Endodermal cell (in vitro differentiated cells): ENCODE measurements around the gene SAMD5. TPM values are rescaled to one million over a fixed set of nuclear protein-coding genes. Genes with fewer than 3 reads are reported as not detected.

Experiments used
- DNase-seq: peaks from one replicate; pipeline ENCODE4 v3.0.0-alpha.2; 2017
- H3K27ac ChIP-seq: 2 replicates; pipeline ENCODE4 v1.5.1; 2013; ENCODE audit warnings: mild to moderate bottlenecking, low read depth, low read length, moderate library complexity
- H3K27me3 ChIP-seq: 2 replicates; pipeline ENCODE4 v1.6.1; 2013; ENCODE audit warnings: mild to moderate bottlenecking, low read length, moderate library complexity; ENCODE audit not compliant: insufficient read depth, control insufficient read depth, poor library complexity, severe bottlenecking
- H3K36me3 ChIP-seq: 2 replicates; pipeline ENCODE4 v1.7.0; 2013; ENCODE audit warnings: mild to moderate bottlenecking, low read length, moderate library complexity; ENCODE audit not compliant: control insufficient read depth, insufficient read depth
- H3K4me1 ChIP-seq: one replicate; pipeline ENCODE4 v1.7.0; 2013; ENCODE audit warnings: low read length; ENCODE audit not compliant: control insufficient read depth, insufficient read depth
- H3K4me3 ChIP-seq: 2 replicates; pipeline ENCODE4 v1.5.1; 2013; ENCODE audit warnings: mild to moderate bottlenecking, low read length, moderate library complexity
- H3K9ac ChIP-seq: 2 replicates; pipeline ENCODE4 v1.6.1; 2013; ENCODE audit warnings: mild to moderate bottlenecking, low read length, moderate library complexity; ENCODE audit not compliant: poor library complexity, severe bottlenecking; ENCODE audit errors: extremely low read depth
- H3K9me3 ChIP-seq: 2 replicates; pipeline ENCODE4 v1.6.1; 2013; ENCODE audit warnings: mild to moderate bottlenecking, low read length, moderate library complexity; ENCODE audit not compliant: control insufficient read depth
- H3K27ac Mint-ChIP-seq: 2 replicates; pipeline ENCODE4 v1.8.0; 2020; ENCODE audit warnings: mixed read lengths
- H3K27me3 Mint-ChIP-seq: 2 replicates; pipeline ENCODE4 v1.8.0; 2021; ENCODE audit warnings: mild to moderate bottlenecking, mixed read lengths; ENCODE audit not compliant: insufficient read depth
- H3K36me3 Mint-ChIP-seq: 2 replicates; pipeline ENCODE4 v1.8.0; 2020; ENCODE audit warnings: low read depth, mixed read lengths
- H3K4me1 Mint-ChIP-seq: 2 replicates; pipeline ENCODE4 v1.8.0; 2020; ENCODE audit warnings: mixed read lengths
- H3K4me3 Mint-ChIP-seq: 2 replicates; pipeline ENCODE4 v1.8.0; 2020; ENCODE audit warnings: mild to moderate bottlenecking, moderate library complexity, mixed read lengths
- H3K9me3 Mint-ChIP-seq: 2 replicates; pipeline ENCODE4 v1.8.0; 2020; ENCODE audit warnings: mild to moderate bottlenecking, mixed read lengths
- WGBS, 2 experiments: methylation state at CpG; one replicate each; pipeline versions ENCODE4 v1.1.5 to v1.1.7; 2013; ENCODE audit warnings: missing lambda C conversion rate in 2 of 2, mixed read lengths in 1 of 2; ENCODE audit not compliant: insufficient coverage in 1 of 2, insufficient read length in 1 of 2; 5-methylcytosine and 5-hydroxymethylcytosine counted together
- total RNA-seq, 2 donors: library from RNA; stranded (reverse); fragmentation: NEBNext Ultra II Directional in 1 of 2; extraction: Animal tissue kit (Norgen Biotek cat#: 25700) in 1 of 2; gene quantifications; 2 replicates in 1 of 2; 3 replicates in 1 of 2; pipeline ENCODE4 v1.2.1, GENCODE V29; 2021
- TF ChIP-seq, protein P1 (sequence below): fragments of 200-600 bp; sonication (generic); conservative IDR thresholded peaks from 2 replicates; pipeline ENCODE4 v1.5.0; 2021; ENCODE audit warnings: antibody characterized with exemption, mild to moderate bottlenecking

SAMD5 gene
- total RNA-seq, 2 donors from 2014 or later, result 0.69 to 0.99 TPM

DNA sequence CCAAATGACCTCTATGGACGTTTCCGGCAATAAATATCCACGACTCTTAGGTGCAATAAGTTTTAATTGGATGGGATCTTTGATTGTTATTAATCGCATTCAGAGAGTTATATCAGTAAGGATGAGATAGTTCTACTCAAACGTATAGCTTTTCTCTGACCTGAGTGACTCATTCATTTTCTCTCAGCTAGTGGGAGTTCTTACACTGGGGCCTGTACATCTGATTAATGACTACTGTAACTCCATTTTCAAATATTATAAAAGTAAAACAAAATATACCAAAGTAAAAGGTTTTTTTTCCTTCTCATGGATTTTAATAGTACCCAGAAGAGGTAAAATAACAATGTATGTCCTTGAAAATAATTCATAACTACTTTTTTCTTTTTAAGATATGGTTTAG, 41.1 kb upstream of the SAMD5 start:
- TF ChIP-seq, protein P1, sequence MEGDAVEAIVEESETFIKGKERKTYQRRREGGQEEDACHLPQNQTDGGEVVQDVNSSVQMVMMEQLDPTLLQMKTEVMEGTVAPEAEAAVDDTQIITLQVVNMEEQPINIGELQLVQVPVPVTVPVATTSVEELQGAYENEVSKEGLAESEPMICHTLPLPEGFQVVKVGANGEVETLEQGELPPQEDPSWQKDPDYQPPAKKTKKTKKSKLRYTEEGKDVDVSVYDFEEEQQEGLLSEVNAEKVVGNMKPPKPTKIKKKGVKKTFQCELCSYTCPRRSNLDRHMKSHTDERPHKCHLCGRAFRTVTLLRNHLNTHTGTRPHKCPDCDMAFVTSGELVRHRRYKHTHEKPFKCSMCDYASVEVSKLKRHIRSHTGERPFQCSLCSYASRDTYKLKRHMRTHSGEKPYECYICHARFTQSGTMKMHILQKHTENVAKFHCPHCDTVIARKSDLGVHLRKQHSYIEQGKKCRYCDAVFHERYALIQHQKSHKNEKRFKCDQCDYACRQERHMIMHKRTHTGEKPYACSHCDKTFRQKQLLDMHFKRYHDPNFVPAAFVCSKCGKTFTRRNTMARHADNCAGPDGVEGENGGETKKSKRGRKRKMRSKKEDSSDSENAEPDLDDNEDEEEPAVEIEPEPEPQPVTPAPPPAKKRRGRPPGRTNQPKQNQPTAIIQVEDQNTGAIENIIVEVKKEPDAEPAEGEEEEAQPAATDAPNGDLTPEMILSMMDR, result no peak
- 92 to 100% methylated on average over 4 to 5 of the region's 5 CpGs for WGBS, 2 experiments
- Histone ChIP-seq H3K9ac (no peak overlapping the region), H3K9me3 (peaks cover 1% of the 10 kb centered on the region), H3K27me3 (no peaks in the 10 kb centered on the region), H3K36me3 (no peaks in the 10 kb centered on the region), H3K4me3 (no peak overlapping the region), H3K27ac (no peak overlapping the region), H3K4me1 (no peaks in the 10 kb centered on the region)
- Mint-ChIP-seq H3K36me3 (no peaks in the 10 kb centered on the region), H3K4me1 (peaks cover 3% of the 10 kb centered on the region), H3K27ac (no peak overlapping the region), H3K4me3 (no peak overlapping the region), H3K27me3 (no peaks in the 10 kb centered on the region), H3K9me3 (peaks cover under 1% of the 10 kb centered on the region)
- no peak for DNase-seq

DNA sequence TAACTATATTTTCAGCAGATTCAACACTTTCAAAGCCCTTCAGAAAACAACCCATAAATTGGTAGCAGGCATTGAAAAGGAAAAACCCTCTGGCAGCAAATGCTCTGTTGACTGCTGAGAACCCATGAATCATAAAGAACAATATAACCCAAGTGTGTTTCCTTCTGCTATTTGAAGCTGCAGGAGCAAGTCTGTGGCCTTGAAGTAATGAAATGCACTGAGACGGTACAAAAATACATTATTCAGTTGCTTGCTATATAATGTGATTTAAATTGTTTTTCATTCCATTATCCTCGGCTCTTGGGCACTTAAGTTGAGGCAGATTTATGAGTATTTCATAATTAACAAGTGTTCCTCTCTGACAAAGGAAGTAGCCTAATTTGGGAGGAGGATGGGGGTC, 40.6 kb upstream of the SAMD5 start:
- TF ChIP-seq, protein P1, result no peak
- no peaks in the 10 kb centered on the region for H3K4me1 ChIP-seq

DNA sequence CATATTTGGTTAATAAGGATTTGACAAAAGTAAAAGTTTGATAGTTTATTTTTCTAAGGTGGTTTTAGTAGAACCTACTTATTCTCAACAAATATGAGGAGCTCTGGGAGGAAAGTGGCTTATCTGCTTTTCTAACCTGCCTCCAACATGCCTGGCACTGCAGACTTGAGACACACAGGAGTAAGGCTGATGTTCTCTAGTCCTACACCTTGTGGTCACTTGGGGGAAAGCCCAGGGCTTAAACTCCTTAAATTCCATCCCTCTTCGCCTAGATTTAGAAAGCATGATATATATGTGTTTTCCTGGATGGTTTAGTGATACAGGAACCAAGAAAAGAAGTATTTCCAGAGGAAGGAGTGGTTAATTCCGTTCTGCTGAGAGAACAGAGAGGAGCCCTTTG, 39.9 kb upstream of the SAMD5 start:
- H3K9ac ChIP-seq, result no peak overlapping the region
- peak; percentile 64 for DNase-seq

More for the DNA sequence above, 40.6 kb upstream of the SAMD5 start:
- Histone ChIP-seq H3K9me3 (peaks cover 6% of the 10 kb centered on the region), H3K27ac (no peak overlapping the region), H3K9ac (no peak overlapping the region), H3K4me3 (no peak overlapping the region), H3K27me3 (no peaks in the 10 kb centered on the region), H3K36me3 (no peaks in the 10 kb centered on the region)
- Mint-ChIP-seq H3K9me3 (peaks cover 5% of the 10 kb centered on the region), H3K36me3 (no peaks in the 10 kb centered on the region), H3K27me3 (no peaks in the 10 kb centered on the region), H3K27ac (no peak overlapping the region), H3K4me1 (peaks cover 3% of the 10 kb centered on the region), H3K4me3 (no peak overlapping the region)
- WGBS, 2 experiments, result 50 to 95% methylated on average over 1 to 2 of the region's 2 CpGs
- DNase-seq, result no peak

More for the DNA sequence above, 39.9 kb upstream of the SAMD5 start:
- Histone ChIP-seq H3K27ac (no peak overlapping the region), H3K4me1 (no peaks in the 10 kb centered on the region), H3K4me3 (no peak overlapping the region), H3K9me3 (peaks cover 13% of the 10 kb centered on the region), H3K36me3 (no peaks in the 10 kb centered on the region), H3K27me3 (no peaks in the 10 kb centered on the region)
- 89 to 91% methylated on average over 1 to 2 of the region's 2 CpGs for WGBS, 2 experiments
- Mint-ChIP-seq H3K4me3 (no peak overlapping the region), H3K4me1 (peaks cover 3% of the 10 kb centered on the region), H3K9me3 (peaks cover 13% of the 10 kb centered on the region), H3K27me3 (no peaks in the 10 kb centered on the region), H3K36me3 (no peaks in the 10 kb centered on the region), H3K27ac (no peak overlapping the region)
- TF ChIP-seq, protein P1, result peak; percentile 77
